GM19023 (cell line): ENCODE data around the gene SLC8A1.

Experiments used
- ATAC-seq: cut with Tn5 transposase; IDR thresholded peaks from one replicate; pipeline ENCODE4 v1.9.1; 2021; ENCODE audit warnings: mild to moderate bottlenecking, moderate library complexity; ENCODE audit not compliant: unreplicated experiment

SLC8A1 gene

DNA sequence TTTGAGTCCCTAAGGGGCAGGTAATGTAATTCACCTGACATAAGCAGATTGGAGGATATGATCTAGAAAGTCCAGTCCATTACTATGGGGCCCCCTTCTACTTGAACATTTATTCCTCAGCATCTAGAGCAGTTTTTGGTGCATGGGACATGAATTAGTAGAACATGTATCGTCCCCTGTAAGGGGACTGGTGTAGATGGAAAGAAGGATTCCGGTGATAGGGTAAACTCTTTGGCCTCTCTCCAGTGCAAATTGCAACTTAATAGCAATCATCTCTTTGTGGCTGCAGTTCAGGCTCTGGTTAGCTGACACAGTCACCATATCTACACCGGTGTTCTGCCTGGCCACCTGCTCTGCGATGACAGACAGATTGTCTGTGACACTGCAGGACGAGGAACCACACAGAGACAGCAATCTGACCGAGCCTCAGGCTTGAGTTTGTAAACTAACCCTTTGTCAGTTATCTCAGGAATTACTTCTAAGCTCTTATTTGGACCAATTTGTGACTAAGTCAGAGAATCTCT lies 6.4 kb upstream of the SLC8A1 start:
- ATAC-seq: no peak

DNA sequence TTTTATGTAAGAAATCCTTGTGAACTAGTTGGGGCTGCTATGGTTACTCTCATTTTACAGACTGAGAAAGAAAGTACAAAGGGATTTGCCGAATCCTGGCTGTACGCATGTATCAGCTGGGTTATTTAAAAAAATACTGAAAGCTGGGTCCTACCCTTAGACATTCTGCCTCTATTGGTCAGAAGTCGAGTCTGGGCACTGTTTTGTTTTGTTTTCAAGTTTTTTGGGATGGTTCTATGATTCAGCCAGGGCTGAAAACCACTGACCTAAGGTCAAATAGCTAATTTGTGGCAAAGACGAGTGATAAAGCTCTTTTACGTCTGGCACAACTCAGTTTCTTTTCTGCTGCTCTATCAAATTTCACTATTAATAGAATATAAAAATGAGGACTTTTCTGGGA lies 5.9 kb upstream of the SLC8A1 start:
- ATAC-seq: no peak

DNA sequence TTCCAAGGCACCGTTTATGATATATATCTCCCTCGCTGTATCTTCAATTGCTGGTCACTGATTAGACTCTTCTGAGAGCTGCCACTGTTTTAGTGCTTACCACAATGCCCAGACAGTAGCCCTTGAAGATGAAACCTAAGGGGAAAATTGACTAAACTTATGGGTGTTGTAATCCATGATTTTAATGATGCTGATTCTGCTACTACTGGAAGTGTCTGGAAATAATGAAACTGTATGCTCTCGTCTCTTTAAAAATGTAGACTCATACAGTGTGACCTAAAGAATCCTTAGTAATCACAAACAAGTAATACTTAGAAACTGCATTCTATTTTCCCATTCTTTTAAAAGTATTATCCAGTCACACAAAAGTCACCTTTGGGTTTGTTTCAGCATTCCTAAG lies 5.5 kb upstream of the SLC8A1 start:
- no peak for ATAC-seq

DNA sequence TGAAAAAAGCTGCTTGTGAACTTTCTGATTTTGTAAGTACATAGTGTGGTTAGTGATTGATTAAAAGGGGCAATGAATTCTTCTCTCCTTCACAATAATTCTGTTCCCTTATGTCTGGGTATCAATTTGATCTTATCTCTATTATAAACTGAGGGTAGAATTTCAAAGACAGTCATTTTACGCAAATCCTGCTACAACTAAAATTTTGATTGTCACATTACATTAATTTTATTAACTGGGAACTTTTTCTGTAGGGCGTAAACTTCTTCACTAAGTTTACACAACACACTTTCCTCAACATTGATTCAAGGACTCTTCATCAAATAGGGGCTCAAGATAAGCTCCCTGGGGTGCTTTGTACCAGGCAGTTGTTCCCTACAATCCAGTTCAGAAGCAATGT lies 5.0 kb upstream of the SLC8A1 start:
- no peak for ATAC-seq

DNA sequence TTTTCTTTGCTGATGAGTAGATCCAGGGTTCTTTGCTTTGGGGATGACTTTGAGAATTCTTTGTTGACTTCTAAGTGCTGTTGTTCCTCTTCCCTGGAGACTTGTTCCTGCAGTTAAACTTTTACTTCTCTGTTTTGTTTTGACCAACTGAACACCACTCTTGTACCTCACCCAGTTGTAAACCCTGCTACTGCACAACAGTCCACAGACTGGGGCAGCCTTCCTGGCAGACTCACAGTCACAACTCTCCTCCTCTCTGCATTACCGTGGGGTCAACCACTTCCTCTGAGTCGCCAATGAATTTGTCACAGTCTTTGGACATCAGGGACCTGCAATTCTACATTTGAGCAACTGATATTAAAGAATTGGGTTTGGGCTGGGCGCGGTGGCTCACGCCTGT lies 3.8 kb upstream of the SLC8A1 start:
- ATAC-seq: no peak

DNA sequence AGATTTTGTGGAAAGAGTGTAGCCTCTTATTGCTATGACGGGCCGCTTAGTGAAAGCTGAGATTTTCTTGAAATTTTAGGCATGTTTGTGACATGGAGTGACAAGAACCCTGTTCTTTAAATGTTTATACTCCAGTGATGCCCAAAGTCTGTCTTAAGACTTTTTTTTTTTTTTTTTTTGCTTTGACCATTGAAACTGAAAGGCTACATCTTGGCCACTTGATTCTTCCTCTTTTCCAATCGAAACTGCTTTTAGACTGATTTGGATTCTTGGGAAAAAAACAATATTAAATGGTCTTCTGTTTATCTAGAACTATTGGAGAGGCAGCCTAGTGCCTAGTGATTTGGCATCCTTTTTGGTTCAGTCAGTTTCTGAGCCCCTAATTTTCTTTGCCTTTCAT lies 2.4 kb upstream of the SLC8A1 start:
- no peak for ATAC-seq

DNA sequence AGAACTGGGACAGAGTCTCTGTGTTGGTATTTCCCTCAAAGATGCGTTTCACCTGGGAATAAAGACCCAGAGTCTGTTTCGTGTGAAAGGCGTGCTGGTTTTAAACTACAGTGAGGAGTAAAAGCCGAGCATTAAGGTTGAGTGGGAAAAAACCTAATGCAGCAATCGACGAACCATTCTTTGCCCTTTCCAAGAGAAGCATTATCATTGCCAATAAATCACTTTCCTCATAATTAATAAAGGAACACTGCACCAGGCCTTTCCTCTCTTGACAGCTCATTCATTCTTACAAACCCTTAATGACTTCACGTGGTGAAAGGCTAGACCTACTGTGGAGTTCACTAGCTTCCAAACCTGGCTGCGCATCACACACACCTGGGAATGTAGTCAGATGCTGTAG lies 896 bp upstream of the SLC8A1 start:
- ATAC-seq: no peak

DNA sequence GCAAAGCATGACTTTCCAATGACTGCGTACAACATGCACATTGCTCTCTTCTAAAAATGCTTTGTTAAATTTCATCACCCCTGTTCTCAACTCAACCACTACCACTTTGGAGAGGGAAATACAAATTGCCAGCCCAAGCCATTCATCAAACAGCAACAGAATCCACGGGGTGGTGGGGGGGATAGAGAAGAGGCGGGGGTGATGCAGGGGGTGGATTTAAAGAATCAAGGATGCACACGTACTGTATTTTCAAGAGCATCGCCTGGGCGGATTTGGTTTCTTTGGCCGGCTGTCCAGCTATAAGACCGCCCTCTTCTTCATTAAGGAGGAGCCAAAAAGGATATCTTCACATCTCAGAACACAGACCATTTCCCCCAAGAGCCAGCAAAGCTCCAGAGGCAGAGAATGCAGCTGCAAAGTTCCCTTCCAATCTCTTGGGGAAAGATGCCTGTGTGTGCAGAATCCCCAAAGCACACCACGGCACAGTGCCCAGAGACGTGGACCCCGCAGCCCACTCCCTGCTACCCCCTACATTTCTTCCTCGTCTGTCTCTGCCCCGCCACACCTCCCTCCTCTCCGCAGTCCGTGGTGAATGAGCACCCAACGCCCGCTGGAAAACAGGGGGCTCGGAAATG lies 977 bp downstream of the SLC8A1 start:
- no peak for ATAC-seq

DNA sequence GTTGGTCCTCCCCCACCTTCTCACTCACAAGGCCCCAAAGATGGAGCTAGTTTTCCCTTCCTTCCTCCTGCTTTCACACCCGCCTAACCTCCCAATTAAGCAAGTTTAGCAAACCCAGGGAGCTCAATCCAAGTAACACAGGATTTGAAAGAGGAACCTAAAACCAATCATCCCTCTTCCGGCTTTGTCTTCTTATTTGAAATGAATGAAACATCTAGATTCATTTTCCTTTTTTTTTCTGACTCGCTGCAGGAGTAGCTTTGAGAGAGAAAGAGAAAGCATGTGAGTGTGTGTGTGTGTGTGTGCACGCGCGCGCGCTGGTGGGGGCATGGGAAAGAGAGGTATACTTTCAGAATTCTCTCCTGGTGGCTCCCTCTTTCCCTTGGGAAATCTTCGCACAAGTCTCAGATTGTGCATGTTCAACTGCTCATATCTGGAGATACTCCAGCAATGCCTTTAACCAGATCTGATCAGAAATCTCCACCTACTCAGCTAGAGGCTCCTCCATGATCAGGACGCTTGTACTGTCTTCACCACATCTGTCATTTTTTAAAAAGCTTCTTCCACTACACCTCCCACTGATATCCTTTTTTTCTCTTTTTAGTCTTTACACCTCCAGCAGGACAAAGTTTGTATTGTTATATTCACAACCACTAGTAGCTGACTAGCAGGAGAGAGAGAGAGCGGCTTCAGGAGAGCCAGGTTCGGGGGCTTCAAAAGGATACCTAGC lies 1.7 kb downstream of the SLC8A1 start:
- ATAC-seq: no peak

DNA sequence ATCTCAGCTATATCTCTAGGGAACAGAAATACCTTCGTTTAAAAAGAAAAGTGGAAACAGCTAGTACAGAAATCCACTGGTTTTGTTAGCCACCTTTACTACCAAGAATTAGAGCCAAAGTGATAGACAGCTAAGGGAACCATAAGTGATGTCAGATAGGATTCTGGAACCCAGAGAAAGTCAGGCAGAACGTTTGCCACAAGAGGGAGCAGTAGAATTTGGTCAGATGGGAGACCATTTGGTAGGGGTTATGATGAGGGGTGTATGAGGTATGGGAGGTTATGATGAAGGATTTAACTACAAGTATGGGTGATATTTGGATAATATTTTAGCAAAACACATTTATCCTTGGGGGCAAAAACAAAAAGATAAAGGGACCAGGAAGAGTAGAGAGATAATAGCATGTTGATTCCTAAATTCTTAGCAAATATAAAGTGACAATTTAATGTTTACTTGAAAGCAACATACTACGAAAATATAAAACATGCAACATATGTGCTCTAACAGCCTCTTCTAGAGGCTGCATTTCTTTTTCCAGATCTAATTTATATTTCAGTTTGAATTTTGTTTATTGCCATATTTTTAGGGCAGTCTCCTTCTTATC lies 3.3 kb downstream of the SLC8A1 start:
- no peak for ATAC-seq

DNA sequence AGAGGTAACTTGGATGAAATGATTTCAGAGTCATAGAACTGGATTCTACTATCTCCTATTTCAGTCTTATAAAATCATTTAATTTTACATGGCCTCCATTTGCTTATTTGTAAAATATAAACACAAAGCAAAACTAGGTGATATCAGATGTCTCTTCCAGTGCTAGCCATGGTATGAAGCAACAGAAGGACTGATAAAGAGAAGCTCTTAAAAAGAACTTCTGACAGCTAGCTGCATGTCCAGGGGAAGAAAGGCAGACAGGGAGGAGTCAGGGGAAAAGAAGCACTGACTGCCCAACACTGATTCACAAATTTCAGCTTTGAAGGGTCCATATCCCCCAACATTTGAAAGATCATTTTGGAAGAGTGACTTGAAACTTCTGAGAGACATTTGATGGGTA lies 6.4 kb downstream of the SLC8A1 start:
- no peak for ATAC-seq

DNA sequence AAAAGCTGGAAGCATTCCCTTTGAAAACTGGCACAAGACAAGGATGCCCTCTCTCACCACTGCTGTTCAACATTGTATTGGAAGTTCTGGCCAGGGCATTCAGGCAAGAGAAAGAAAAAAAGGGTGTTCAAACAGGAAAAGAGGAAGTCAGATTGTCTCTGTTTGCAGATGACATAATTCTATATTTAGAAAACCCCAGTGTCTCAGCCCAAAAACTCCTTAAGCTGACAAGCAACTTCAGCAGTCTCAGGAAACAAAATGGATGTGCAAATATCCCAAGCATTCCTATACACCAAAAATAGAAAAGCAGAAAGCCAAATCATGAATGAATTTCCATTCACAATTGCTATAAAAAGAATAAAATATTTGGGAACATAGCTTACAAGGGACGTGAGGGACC lies 11.1 kb downstream of the SLC8A1 start:
- no peak for ATAC-seq

DNA sequence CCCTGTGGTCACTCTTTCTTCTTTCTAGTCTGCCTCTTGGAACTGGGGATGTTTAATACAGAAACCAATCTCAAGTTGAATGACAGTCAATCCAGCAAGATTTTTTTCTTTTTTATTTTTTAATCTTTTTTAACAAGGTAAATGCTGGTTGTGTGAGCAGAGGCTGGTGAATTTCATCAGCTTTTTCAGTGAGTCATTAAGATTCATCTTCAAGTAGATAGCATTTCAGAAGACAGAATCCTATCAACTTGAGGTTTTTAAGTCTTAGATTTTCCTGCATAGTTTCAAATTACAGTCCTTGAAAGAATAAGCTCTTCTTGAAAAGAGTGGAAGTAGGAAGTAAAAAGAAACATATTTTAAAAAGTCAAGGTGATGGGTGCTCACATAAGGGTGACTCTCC lies 12.4 kb downstream of the SLC8A1 start:
- ATAC-seq: no peak

DNA sequence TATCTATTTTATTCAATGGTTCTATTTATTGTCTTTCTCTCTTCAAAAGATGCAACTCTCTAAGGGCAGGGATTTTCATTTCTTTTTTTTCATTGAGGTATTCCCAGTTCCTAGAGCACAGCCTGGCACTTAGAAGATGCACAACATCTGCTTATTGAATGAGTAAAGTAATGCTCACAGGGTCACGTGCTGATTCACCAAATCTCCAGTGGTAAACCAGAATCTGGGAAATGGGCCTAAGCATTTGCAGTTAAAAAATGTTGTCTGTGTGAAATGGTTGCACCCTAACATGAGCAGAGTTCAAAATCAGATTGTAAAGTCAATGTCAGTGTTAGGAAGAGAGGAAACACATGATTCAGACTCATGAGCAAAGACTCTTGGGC lies 15.8 kb downstream of the SLC8A1 start:
- no peak for ATAC-seq

DNA sequence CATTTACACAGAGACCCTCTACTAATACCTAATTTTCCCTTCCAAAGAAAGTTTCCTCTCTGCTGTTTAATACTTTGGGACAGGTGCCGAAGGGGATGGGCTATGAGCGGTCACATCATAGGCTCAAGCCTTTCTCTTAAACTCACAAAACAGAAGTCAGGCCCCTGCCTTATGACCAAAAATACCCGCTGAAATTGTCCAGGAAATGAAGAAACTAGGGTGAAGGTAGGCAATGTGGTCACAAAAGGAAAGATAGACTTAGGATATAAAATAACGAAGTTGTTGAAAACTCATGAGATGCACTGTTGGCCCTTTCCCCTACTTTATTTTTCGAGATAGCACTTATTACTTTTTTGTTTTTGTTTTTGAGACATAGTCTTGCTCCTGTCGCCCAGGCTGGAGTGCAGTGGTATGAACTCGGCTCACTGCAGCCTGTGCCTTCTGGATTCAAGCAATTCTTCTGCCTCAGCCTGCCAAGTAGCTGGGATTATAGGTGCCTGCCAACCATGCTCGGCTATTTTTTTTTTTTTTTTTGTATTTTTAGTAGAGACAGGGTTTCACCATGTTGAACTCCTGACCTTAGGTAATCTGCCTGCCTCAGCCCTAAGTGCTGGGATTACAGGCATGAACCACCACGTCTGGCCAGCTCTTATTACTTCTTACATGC lies 16.3 kb downstream of the SLC8A1 start:
- no peak for ATAC-seq

DNA sequence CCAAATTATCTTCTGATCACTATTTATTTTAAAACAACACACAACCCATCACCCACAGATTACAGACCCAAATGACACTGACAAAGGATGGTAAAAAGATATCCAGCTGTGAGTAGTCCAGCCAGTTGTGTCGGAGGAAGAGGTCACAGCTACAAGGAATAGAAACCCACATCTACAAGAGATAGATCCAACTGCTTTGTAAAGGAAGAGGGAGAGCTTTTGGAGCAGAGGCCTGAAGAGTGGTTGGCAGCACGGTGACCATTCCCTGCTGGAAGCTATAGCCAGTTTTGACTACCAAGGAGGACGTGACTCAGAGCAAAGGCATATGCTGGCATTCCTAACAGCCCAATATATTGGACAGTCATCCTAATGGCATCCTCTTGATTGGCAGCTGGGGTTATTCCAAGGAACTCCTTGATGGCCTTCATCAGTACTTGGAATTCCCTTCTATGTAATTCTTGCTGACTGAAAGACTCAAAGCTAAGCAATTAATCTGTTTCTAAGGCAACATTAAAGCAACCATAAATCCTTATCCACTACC lies 17.1 kb downstream of the SLC8A1 start:
- no peak for ATAC-seq

DNA sequence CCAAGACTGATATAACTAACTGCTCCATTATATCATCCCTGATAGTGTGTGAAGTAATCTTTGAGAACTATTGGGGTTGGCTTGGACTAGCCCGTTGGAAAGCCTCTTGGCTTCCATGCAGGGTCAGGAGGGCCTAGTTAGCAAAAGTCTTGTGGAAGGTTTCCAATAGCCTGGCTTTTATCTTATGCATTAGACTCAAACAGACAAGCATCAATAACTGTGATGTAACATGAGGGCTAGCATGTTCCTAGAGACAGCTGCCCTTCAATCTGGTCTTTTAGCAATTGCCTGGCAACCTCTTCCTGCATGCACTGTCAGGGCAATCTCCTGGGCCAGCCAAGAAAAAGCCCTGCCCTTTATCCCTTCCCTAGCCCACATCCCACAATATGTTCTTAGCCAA lies 18.2 kb downstream of the SLC8A1 start:
- ATAC-seq: no peak

DNA sequence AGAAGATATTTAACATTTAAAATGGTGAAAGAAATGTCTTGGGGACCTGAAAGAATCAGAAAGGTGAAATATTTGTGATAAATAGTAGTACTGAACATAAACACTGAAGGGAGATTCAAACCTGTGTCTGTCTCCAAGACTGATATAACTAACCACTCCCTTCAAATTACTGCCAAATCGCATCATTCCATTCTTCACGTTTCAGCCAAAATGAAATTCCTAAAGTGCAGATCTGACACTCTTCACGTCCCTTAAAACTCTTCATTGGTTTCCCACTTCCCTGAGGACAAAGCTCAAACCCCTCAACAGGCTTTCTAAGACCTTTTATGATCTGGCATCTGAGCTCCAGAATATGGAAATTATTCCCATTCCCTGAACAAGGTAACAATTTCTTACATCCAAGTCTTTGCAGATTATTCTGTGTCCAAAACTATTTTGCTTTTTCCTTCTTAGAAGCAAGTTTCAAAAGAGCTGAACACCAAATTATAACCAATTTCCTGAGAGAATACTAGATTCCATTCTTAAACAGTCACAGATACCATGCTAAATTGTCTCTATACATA lies 18.9 kb downstream of the SLC8A1 start:
- ATAC-seq: no peak

DNA sequence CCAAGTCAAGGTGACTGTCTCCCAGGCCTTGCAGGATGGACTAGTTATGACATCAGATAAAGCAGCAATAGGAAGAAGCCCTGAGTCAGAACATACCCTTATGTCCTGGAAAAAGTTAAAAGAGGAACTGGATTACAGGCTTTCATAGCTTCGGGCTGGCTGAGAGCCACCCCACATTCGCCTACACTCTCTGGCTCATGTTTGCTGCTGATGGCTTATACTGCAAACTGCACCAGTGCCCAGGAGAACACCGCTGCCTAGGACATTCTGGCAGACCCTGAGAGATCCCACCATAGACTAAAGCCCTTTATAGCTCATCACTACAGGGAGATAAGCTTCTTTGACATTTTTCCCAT lies 20.3 kb downstream of the SLC8A1 start:
- ATAC-seq: no peak

DNA sequence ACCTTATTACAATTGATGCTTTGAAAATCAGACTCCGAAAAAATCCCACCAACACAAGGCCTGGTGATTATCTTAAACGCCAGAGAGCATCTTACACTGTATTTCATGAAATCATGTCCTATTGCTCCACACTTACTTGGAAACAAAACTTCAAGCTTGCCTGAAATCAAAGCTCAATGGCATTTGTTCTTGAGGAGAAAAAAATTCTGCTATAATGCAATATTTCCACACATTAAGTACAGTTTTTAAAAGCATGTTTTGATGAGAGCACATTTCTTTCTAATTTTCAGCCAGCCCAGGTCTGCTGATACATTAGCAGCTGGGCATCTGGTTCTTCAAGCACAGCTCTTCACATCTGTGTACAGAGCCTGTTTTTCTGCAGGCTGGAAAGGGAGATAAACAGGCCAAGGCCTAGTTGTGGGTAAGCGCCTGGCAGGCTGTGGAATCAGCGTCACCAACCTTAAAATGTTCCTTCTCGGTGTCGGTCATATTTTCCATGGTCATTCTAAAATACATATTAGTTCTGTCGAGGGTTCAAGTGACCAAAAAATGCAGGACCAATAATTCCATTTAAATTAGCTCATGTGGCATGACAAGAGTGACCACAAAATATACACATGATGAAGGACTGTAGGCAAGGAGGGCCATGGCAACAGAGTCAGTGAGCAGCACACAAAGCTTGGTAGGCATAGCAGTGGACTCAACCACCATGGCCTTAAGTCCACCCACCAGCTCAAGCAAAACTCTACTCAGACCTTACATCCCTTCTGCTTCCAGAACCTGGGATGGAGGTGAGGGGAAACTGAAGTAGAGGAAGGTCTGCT lies 20.9 kb downstream of the SLC8A1 start:
- no peak for ATAC-seq
